B cell (primary cell): Measurements from ENCODE around the gene IGFL4.

ENCODE experiments used
- EZH2 ChIP-seq: IDR thresholded peaks from 2 replicates; pipeline ENCODE4 v1.6.1; 2012; ENCODE audit warnings: borderline replicate concordance, low read depth, mild to moderate bottlenecking, moderate library complexity, low read length; ENCODE audit not compliant: insufficient read depth, poor library complexity, severe bottlenecking
- TF ChIP-seq, protein P1 (sequence below): fragments of 200-600 bp; IDR thresholded peaks from one replicate; pipeline ENCODE4 v1.8.0; 2022; ENCODE audit warnings: antibody characterized with exemption, mild to moderate bottlenecking

DNA sequence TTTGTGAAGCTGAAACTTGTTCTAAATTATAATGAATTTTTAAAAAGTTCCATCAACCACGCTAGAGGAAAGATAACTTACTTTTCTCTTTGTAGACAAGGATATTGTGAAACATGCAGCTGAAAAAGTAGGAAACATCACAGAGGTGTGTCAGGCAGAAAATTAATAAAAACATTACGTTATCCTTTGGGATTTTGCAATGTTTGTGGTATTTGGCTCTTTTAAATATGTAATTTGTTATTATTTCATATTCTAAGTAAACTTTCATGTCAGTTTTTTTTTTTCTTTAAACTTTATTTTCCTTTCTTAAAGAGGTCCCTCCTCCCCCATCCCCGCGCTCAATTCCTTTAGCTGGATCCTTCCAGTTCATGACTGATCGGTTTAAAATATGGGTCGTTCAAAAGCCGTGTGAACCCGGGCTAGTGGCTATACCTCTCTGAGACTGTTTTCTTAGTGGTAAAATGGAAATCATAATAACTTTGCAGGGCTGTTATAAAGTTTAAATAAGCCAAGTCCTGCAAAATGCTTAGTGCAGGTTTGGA, 46.3 kb downstream of the IGFL4 start:
- TF ChIP-seq, protein P1, sequence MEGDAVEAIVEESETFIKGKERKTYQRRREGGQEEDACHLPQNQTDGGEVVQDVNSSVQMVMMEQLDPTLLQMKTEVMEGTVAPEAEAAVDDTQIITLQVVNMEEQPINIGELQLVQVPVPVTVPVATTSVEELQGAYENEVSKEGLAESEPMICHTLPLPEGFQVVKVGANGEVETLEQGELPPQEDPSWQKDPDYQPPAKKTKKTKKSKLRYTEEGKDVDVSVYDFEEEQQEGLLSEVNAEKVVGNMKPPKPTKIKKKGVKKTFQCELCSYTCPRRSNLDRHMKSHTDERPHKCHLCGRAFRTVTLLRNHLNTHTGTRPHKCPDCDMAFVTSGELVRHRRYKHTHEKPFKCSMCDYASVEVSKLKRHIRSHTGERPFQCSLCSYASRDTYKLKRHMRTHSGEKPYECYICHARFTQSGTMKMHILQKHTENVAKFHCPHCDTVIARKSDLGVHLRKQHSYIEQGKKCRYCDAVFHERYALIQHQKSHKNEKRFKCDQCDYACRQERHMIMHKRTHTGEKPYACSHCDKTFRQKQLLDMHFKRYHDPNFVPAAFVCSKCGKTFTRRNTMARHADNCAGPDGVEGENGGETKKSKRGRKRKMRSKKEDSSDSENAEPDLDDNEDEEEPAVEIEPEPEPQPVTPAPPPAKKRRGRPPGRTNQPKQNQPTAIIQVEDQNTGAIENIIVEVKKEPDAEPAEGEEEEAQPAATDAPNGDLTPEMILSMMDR, result no peak
- no peak for TF ChIP-seq EZH2
